ENCODE measurements around the gene ZNF256.

The ZNF256 gene

DNA sequence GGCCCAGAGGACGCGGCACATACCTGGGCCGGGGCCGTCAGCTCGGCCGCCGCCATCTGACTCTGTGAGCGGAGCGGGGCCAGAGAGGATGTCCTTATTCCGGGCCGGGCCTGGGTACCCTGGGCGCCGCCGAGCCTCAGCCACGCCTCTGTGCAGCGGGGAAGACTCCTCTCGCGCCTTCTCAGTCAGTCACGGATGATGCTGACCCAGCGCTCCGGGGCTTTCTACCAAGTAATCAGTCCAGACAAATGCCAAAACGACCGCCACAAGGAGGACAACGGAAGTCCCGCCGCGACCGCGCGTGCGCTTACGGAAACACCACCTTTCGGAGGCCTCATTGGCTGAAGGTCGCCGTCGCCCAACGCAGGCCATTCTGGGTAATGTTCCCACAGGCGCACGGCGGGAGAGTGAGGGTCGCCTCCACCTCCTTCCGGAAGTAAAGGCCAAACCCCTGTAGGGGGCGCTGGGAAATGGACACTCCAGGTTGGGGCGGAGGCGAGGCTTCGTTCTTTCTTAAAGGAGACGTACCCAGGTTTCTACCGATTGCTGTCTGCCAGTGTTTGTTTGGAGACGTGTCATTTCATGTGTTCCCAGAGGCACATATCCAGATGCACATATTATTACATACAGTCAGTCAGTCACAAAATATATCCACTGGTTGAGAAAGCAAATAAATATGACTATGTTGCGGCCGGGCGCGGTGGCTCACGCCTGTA, at the start of gene ZNF256:
Gene ZNF256, minus strand, starts transcription at position 288 of the 716 bp plus-strand sequence. Its CDS starts 232 bp downstream, at position 56.
- DNase-seq = peak; percentile 90 to 91

DNA sequence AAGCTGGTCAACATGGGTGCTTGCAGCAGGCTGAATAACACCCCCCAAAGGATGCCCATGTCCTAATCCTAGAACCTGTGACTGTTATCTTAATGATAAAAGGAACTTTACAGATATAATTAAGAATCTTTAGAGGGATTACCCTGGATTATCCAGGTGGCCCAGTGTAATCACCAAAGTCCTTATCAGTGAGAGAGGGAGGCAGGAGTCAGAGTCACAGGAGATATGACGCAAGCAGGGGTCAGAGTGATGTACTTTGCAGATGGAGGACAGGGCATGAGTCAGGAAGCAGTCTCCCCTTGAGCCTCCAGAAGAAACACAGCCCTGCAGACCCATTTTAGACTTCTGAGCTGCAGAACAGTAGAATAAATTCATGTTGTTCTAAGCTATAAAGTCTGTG, 45.3 kb upstream of the ZNF256 start:
- no peak for DNase-seq

DNA sequence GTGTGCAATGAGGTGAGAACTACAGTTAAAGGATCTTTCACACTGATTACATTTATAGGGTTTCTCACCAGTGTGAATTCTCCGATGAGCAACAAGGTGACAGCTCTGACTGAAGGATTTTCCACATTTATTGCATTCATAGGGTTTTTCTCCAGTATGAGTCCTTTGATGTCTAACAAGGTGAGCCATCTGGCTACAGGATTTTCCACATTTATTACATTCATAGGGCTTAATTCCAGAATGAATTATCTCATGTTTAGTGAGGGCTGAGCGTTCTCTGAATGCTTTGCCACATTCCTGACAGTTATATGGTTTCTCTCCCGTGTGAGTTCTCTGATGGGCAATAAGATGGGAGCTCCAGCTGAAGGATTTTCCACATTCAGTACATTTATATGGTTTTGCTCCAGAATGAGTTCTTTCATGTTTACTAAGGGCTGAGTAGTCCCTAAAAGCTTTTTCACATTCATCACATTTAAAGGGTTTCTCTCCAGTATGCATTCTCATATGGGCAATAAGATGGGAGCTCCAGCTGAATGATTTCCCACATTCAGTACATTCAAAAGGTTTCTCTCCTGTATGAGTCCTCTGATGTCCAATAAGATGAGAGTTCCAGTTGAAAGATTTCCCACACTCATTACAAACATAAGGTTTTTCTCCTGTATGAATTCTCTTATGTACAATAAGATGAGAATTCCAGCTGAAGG, 31.2 kb upstream of the ZNF256 start:
- no peak for DNase-seq

DNA sequence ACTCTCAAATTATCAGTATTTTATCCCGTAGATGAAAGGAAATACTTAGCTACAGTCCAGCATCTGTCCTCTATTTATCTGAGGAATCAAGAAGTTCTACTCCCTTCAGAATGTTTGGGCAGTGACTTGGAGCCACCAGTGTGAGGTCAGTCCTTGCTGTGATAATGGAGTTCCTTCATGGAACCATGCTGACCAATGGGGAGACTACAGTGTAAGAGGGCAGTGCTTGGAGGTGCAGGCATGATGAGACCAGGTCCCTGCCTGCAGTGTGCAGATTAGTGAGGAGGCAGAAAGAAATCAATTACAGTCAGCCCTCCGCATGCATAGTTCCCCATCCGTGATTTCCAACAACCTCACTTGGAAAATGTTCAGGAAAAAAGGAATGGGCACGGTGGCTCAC, 26.9 kb upstream of the ZNF256 start, which contains the start of gene C19orf18:
Gene C19orf18, minus strand, starts transcription at position 101 of the 400 bp plus-strand sequence. CDS start 102 bp downstream, outside the sequence.
- no peak for DNase-seq

DNA sequence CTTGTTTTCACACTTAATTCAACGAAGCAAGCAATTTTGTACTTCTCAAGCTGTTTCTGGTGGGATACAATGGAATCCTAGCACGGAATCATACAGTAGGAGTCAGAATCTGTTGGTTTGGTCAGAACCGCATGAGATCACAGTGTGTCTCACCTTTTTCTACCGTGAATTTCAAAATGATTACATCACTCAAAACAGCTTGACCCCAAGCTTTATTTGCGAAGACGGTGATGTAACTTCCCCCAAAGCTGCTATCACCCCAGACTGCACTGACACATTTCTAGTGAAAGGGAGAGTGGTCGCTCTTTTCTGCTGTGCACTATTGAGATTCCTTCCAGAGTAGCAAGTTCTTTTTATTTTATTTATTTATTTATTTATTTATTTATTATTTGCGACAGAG, 17.3 kb upstream of the ZNF256 start:
- DNase-seq = no peak

GRCh38 chr19:57961785-57962184, 14.3 kb upstream of the ZNF256 start:
- DNase-seq = no peak

- no peak for DNase-seq
Observed at GRCh38 chr19:57954996-57955395, 7.5 kb upstream of the ZNF256 start.

DNA sequence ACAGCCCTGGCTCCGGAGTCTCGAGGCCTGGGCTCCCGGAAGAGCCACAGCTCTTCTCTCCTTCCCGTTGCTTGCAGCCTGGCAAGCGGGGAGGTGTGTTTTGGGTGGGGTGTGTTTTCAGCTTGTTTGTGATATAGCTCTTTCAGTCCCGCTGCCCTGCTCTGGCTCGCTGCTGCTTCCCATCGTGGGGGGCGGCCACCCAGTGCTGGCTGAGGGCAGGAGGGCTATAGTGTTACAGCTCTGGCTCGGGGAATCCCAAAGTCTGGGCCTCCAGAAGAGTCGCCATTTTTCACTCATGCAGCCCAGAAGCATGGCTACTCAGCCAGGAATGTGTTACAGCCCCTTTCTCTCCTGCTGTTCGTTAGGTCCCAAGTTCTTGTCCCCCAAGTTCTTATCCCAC, 2.2 kb upstream of the ZNF256 start:
- DNase-seq = no peak

DNA sequence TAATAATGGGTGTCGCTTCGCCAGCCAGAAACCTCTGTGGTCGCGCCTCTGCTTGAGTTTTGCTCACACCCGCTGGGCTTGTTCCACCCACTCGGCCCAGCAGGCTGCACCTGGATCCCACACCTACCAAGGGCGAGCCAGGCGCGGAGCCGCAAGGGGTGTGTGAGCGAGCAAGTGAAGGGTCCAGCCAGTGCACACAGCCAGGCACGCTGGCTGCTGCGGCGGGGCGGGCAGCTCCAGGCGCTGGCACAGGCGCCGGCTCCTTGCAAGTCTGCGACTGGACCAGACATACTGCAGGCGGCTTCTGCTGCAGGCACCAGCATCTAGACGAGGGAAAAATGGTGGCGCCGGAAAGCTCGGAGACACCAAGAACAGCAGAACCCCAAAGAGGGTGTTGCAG, 1.8 kb upstream of the ZNF256 start:
- no peak for DNase-seq

GRCh38 chr19:57947088-57947418, 453 bp downstream of the ZNF256 start:
- DNase-seq = no peak

- no peak for DNase-seq
Observed at GRCh38 chr19:57946316-57946715, 1.2 kb downstream of the ZNF256 start.

DNA sequence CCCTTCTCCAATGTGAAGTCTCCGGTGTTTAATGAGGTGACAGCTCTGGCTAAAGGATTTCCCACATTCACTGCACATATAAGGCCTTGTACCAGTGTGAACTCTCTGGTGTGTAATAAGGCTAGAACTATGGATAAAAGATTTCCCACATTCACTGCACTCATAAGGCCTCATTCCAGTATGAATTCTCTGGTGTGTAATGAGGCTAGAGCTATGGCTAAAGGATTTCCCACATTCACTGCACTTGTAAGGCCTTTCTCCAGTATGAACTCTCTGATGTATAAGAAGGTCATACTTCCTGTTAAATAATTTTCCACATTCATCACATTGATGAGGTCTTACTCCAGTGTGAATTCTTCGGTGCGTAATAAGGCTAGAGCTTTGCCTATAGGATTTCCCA, 5.9 kb downstream of the ZNF256 start:
- no peak for DNase-seq

GRCh38 chr19:57935731-57936130, 11.8 kb downstream of the ZNF256 start:
- DNase-seq = no peak

GRCh38 chr19:57934820-57935665, 12.5 kb downstream of the ZNF256 start, which contains the start of gene ZNF418:
Gene ZNF418, minus strand, starts transcription at chr19:57935402. Its CDS starts 1,580 bp downstream, at chr19:57933822.
- DNase-seq = peak; percentile 60 to 70

- DNase-seq = no peak
Observed at GRCh38 chr19:57927587-57927986, 19.9 kb downstream of the ZNF256 start.

- DNase-seq = peak; percentile 92 to 94
Observed at GRCh38 chr19:57916168-57916995, 31.1 kb downstream of the ZNF256 start, which contains the start of gene ZNF417. Gene ZNF417, minus strand, starts transcription at chr19:57916592. Its CDS starts 181 bp downstream, at chr19:57916411.

- no peak for DNase-seq
Observed at GRCh38 chr19:57914531-57914930, 33.0 kb downstream of the ZNF256 start.

DNA sequence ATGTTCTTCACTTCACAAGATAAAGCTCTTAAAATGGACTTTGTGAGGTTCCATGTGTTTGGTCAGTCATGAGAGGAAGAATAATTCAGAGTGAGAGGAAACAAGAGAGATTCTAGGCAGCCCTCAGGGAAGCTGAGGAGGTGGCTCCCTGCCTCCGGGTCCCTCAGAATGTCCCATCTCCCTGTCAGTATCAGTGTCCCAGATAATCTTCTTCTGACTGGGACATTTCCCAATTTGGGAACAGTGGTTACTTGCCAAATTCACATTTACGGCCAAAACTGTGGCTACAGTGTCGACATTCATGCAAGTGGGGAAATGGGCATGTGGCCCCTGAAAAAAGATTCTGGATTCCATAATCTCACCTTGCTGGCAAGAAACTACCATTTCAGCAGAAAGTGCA, 40.1 kb downstream of the ZNF256 start:
- no peak for DNase-seq

DNA sequence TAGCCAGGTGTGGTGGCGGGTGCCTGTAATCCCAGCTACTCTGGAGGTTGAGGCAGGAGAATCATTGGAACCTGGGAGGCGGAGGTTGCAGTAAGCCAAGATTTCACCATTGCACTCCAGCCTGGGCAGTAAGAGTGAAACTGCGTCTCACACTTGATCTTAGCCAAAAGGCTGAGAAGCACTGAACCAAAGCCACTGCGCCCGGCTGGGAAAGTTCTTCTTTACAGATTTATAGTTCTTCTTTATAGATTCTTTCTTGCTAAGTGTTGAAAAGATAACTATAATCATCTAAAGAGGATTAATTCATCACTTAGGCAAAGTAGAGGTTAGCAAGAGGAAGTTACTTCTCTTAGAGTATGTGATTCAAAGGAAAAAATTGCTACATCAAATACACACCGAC, 42.2 kb downstream of the ZNF256 start:
- DNase-seq = no peak

DNA sequence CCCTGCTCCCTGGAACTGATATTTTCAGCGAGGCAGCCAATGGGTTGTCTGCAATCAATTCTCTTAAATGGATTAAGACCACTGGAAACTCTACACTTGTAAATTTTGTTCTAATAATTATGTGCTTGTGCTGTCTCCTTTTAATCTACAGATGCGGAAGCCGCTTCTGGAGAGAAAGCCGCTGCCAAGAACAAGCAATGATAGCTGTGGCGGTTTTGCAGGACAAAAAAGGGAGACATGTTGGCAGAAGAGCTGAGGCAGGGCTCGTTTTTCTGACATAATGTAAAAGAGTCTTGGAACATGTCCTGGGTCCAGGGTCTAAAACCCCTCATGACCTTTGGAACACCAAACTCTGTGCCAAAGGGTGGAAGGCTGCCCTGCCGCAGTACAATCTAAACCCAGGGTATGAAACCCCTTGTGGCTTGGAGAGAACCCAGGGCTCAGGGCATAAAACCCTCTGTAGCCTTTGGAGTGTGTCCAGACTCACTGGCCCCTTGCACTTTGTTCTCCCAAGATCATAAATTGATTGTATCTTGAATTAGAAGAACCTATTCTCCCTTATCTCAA, 43.8 kb downstream of the ZNF256 start:
- no peak for DNase-seq

DNA sequence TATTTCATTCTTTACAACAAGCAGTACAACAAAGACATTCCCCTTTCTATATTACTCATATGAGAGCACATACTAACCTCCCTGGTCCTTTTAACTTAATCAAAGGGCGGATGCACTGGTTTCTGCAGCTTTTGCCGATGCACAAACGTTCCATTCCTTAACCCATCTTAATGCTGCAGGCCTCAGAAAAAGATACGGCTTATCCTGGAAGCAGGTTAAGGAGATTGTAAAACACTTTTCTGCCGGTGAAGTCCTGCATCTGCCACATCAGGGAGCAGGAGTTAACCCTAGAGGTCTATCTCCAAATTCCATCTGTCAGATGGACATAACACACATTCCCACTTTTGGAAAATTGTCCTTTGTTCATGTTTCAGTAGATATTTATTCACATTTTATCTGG, 47.2 kb downstream of the ZNF256 start:
- no peak for DNase-seq
